GM18520 (cell line): ENCODE results near the gene PLCG1.

Source experiments
- ATAC-seq: cut with Tn5 transposase; IDR thresholded peaks from one replicate; pipeline ENCODE4 v1.9.1; 2021; ENCODE audit not compliant: unreplicated experiment

The PLCG1 gene

GRCh38 chr20:41178495-41178894 lies 41.2 kb downstream of the PLCG1 start:
- ATAC-seq = no peak

DNA sequence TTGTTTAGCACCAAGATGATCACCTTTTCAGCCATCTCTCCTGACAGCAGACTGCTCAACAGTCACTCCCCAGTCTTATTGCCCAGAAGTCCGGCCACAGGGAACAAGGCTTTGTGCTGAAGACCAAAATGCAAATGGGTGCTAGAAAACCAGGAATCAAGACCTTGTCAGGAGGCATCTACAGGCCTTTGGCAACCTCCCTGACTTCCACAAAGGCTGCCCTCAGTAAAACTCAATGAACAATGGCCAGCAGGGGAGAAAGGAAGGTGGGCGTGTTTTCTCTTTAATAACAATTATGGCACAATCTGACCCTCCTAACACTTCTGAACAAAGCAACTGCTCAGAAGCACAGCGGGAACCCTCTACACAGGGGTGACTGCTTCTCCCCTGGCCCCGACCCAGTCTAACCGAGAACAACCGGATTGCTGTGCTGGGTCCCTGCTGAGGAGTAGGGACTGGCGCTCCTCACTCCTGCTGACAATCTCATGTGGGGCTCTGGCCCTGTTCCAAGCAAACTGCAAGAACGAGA lies 41.6 kb downstream of the PLCG1 start:
- no peak for ATAC-seq

- ATAC-seq = no peak
These were observed 42.6 kb downstream of the PLCG1 start for GRCh38 chr20:41179961-41180360.

DNA sequence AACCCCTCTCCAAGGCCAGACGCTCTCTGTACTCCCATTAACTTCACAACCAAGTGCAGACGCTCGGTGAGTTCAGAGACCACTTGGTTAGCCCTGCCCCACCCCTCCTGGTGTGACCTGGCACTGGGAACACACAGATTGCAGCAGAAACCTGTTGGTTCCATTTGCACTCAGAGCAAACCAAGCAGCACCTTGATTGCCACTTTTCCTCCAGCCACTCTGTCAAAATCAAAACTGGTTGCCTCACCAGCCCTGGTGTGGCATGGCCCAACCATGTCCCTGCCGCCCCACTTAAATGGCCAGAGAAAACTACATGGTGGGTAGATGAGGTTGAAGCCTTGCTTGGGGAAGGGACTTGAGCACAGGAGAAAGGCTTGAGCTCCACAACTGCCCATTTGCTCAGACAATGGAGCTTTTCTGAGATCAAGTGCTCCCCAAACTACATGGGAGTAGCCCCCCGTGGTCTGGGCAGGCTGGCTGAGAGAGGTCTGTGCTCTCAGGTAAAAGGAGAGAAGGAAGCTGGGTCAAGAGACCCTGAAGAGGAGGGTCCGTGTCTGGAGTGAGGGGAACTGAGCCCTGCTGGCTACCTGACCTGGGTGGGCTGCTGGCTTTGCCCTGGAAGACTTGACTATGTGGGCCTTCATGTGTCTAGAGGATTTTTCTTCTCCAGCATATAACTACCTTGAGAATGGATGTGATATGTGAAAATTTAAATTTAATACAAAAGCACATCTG lies 43.4 kb downstream of the PLCG1 start:
- ATAC-seq = no peak

DNA sequence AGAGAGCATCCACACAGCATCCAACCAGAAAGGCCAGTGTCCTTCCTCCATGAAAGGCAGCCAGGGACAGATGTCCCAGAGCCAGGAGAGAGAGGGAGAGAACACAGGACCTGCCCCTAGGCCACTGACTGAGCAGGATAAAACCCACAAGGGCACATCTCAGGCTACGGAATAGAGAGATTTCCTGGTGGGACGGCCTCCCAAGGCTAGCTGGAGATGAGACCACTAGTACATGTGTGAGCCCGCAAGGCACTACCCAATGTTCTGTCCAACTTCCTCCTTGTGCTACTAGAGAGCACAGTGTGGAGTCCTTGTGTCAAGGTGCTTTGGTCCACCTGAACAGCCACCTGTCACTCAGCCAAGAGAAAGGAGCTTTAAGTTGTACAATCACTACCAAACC lies 44.2 kb downstream of the PLCG1 start:
- ATAC-seq = no peak

DNA sequence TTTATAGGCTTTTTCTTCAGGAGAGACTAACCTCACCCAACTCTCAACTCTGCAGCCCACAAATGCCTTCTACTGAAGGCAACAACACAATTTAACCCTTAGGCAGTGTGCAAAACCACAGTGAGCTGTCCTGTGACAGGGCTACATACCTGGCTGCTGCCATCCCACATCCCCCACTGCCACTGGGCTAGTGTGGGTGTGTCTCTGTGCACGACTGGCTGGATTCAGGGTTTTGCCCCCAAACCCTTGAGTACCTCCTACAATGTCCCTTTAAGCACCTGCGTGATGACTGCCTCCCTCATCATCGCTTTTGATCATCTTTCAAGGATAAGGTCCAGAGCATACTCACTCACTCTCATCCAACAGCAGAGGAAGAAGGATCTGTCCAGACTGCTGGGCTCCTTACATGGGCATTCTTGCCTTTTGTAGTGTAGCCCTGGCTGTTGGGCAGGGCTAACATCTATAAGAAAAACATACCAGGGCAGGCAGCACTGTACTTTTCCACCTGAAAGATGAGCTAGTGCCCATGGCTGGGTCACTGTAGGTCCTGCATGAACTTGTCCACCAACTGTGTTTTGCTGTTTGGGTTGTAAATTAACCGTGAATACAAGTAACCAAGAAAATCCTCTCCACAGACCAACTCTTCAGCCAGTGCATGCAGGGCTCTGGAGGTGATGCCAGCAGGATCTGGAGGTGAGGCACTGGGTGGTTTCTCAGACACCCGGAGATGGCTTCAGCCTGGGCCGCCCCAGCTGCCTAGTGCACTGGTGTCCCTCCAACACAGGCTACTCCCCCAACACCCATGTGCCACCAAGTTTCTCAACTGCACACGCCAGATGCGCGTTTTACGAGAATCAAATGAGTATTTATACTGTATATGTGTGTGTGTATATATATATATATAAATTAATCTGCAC lies 45.2 kb downstream of the PLCG1 start:
- no peak for ATAC-seq

DNA sequence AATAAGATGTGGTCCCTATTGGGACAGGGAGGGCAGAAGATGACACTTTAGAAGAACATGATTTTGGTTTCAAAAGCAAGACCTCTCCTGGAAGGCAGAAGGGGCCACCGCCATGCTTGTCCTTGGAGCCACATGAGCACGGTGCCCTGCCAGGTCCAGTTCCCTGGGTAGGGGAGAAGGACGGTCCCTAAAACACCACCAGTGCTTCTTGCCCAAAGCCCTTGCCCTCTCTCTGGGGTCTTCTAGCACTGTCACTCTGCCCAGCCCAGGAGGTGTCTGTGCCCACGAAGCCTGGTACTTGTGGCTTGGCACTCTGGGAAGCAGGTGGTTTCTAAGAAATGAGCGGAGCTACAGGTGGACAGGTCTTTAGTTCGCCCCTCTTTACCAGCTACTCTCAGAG lies 46.0 kb downstream of the PLCG1 start:
- ATAC-seq = no peak

DNA sequence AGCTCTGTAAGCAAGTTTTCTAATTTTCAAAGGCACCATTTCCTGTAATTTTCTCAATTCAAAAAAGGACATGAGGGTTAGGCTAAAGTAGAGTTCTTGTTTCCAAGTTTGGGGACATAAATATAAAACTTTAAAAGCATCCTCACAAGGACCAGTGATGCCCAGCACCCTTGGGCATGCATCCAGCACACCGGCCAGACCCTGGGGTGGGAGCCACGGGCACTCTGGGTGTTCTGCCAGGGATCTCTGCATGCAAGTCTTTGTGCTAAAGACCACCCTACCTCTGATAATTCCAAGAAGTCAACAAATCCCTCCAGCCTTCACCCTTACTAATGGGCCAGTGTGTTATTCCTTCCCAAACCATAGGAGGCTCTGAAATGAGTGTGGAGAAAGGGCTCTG lies 46.5 kb downstream of the PLCG1 start:
- ATAC-seq = no peak

DNA sequence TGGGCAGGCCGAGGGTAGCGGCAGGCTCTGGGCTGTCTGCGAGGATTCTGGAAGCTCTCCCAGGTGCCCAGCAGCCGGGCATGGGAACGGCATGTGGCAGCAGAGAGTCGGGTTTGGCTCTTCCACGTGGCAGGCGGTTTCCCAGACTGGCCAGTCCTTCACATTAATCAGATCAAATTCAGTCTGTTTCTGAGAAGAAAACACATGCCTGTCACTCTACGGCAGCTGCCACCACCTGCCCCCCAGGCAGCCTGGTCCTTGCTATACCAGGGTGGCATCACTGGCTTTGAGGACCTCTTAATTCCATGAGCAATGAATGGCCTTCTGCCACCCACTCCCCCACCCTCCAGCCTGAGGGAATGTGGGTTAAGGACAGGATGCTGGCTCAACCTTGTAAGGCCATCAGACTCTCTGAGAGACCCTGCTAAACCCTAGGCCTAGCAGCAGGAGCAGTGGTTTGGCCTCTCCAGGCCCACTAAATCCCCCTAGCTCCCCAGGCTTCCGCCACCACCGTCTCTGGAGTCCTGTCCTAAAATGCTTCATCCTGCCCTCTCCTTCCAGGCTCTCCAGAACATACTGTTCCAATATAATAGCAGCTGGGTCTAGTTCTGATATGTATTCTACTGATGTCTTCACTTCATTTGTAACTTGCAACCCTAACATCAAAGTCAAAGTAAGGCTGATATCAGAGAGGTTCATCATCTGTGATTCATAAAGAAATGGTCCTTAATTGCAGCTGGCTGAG lies 47.8 kb downstream of the PLCG1 start:
- no peak for ATAC-seq

DNA sequence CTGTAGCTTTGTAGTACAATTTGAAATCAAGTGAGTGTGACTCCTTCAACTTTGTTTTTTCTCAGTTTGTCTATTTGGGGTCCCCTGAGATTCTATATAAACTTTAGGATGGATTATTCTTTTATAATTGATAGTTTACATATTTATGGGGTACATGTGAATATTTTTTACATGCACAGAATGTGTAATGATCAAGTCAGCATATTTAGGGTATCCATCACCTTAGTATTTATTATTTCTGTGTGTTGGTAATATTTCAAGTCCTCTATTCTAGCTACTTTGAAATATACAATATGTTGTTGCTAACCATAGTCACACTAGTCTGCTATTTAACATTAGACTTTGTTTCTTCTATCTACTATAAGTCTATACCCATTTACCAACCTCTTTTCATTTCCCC lies 50.3 kb downstream of the PLCG1 start:
- no peak for ATAC-seq

DNA sequence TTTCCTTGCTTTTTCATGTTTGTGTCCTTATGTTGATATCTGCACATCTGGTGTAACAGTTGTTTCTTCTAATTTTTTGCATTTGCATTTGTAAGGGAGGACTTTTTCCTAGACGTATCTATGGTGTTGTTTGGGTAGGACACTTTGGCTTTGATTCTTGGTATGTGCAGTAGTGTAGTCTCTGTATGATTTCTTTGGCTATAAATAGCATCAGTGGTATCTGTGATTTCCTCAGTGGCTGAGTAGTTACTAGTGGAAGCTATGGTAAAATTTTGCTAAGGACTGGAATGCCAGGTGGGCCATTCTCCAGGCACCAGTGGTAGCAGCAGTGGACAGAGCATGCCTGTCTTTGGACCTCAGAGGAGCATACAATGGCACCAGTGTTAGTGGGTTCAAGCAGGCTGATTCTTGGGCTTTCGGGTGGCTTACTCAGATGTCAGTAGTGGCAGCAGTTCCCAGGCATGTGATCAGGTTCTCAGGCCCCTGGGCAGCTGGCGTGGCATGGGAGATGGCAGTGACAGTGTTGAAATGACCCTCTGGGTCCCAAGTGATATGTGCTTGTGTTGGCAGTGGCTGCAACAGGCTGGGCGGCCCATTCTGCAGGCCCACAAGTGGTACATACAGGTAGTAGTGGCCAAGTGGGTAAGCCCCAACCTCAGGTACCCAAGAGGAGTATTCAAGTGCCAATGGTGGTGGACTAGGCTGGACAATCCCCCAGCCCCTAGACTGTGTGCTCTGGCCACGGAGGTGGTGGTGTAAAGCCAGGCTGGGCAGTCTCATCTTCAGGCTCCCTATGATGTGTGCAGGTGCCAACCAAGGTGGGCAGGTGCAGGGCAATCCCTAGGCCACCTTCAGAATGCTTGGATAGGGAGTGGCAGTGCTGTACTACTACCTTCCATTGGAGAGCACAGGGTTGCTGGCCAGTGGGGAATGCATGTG lies 54.5 kb downstream of the PLCG1 start:
- no peak for ATAC-seq

DNA sequence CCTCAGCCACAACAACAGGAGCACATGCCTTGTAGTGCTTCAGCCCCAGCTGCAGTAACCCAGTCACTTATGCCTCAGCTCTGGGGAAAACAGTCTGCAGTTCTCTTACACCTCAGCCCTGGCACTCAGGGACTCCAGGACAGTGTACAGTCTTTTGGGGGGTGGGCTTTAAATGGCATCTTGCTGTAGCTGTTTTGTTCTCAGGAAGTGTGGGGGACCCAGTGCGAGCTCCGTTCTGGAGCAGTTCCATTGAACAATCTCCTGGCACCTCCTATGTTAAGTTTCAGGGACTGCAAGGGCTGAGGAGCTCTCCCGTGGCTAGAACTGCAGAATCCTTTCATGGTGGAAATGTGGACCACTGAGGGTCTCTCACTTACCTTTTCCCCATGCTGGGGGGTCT lies 55.2 kb downstream of the PLCG1 start:
- ATAC-seq = no peak

DNA sequence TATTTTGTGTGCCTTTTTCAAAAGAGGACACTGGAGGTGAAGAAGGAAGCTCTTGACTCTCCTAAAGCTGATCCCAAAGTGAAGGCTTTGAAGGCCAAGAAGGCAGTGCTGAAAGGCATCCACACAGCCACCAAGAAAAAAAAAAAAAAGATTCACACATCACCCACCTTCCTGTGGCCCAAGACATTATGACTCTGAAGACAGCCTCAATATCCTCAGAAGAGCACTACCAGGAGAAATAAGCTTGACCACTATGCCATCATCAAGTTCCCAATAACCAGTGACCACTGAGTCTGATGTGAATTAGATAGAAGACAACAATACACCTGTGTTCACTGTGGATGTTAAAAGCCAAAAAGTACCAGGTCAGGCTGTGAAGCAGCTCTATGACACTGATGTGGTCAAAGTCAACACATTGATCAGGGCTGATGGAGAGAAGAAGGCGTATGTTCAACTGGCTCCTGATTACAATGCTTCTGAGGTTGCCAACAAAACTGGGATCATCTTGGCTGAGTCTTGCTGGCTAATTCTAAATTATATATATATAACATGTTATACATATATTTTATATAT lies 59.4 kb downstream of the PLCG1 start:
- ATAC-seq = no peak

DNA sequence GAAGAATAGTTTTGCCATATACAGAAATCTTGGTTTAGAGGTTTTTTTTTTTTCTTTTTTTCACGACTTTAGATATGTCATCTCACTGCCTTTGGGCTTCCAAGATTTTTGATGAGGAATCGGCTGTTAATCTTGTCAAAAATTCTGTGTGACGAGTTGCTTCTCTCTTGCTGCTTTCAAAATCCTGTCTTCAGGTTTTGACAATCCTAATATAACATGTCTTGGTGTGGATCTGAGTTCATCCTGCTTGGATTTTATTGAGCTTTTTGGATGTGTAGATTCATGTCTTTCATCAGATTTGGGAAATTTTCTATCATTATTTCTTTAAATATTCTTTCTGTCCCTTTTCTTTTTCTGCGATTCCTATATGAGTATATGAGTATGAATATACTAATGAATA lies 61.1 kb downstream of the PLCG1 start:
- no peak for ATAC-seq

DNA sequence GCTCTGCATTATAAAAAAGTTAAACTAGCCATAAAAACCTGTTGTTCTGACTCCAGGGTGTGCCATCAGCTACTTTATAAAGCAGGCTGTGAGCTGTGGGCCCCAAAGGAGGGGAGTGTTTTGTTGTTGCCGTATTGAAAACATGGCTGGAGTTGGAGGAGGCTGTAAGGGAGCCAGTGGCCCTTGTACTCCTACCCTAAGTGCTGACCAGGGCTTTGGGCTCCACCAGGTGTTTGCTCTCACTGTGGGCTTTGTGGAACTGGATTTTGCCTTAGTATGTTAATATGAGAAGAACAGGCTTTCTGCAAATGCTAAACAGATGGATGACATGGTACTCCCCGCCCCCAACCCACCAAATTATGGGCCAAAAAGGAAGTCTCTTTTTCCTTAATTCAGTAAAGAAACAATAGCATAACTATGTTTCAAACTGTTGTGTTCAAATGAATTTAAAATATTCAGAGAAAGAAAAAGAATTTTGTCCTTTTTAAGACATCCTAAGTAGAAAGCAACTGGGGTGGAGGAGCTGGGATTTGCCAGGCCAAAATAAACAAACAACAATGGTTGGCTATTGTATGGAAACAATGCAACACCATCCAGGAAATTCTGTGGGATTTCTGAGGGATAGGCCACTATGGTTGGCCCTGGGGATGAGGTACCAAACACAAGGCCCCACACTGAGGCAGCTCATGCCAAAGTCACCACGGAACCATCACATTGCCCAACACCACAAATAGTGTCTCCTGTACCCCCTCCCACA lies 63.3 kb downstream of the PLCG1 start:
- ATAC-seq = no peak

DNA sequence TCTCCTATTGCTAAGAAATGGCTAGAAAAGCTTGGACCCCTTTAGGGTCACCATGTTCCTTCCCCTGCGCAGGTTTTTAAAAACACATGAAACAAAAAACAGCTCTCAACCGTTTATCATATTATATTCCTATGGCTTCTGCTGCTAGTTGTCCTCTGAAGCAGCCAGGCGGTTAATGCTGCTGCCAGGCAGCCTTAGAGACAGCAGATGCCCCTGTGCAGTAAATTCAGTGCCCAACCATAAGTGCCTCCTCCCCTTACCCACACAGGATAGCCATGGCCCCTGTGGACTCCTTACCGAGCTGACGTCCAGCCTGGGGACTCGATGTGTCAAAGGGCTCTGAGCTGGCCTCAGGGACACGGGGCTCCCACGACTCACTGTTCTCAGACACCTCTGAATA lies 64.4 kb downstream of the PLCG1 start:
- ATAC-seq = no peak

DNA sequence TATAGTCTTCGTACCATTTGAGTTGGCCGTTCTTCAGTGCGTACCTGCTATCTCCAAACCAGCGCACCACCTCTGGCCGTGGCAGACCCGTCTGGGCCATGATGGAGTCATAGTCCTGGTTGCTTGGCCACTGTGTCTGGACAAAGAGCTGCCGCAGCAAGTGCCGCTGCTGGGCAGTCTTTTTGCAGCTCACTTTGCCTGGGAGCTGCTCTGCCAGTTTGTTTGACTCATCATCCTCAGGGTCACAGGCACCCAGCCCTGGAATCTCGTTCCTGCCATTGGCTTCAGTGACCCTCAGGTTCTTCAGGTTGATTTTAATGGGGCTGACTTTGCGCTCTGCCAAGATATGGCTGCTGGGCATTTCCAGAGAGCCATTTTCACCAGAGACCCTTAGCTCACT lies 65.1 kb downstream of the PLCG1 start:
- no peak for ATAC-seq

DNA sequence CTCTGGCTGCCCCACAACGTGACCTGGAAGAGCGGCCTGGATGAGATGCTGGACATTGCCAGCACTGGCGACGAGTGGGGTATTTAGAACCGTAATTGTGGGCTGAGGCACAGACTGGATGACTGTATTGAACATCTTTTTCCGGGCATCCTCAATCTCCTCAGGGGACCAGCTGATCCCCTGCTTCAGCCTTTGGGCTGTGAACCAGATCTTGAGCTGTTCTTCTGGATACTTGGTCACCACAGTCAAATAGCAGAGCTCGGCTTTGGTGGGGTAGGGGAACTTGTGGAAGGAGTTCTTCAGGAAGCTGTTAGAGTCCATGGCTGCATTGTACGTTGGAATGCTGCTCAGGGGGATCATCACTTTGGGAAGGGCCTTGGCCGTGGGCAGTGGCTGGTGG lies 66.3 kb downstream of the PLCG1 start:
- ATAC-seq = no peak
